Skeletal muscle satellite cell (primary cell): ENCODE results near the gene DMKN.
"Not testable (repeated sequence)": the region's sequence is repeated elsewhere in the genome, so short reads cannot be mapped to it uniquely, and the experiment has no call there.

Source experiments
- H3K27me3 ChIP-seq: 2 replicates; pipeline ENCODE4 v1.7.0; 2013; ENCODE audit warnings: low read length; ENCODE audit not compliant: control insufficient read depth, insufficient read depth
- H3K36me3 ChIP-seq: 2 replicates; pipeline ENCODE4 v1.7.0; 2013; ENCODE audit warnings: mild to moderate bottlenecking, control low read depth, low read length; ENCODE audit not compliant: insufficient read depth
- H3K4me1 ChIP-seq: 2 replicates; pipeline ENCODE4 v1.7.0; 2013; ENCODE audit warnings: low read length; ENCODE audit not compliant: control insufficient read depth, insufficient read depth
- H3K4me2 ChIP-seq: 2 replicates; pipeline ENCODE4 v1.7.0; 2013; ENCODE audit warnings: mild to moderate bottlenecking, low read length
- H3K4me3 ChIP-seq: 2 replicates; pipeline ENCODE4 v1.7.0; 2013; ENCODE audit warnings: low read length
- H3K9ac ChIP-seq: 2 replicates; pipeline ENCODE4 v1.7.0; 2013; ENCODE audit warnings: mild to moderate bottlenecking, low read depth, low read length, moderate library complexity
- H3K9me3 ChIP-seq: replicated peaks from 2 replicates; pipeline ENCODE4 v1.7.0; 2013; ENCODE audit warnings: mild to moderate bottlenecking, control low read depth, low read length

Gene DMKN

GRCh38 chr19:35486268-35486708 lies 27.2 kb downstream of the DMKN start:
- Histone ChIP-seq H3K9ac (no peak overlapping the region), H3K4me1 (no peaks in the 10 kb centered on the region), H3K9me3 (no peaks in the 10 kb centered on the region), H3K36me3 (no peaks in the 10 kb centered on the region), H3K27me3 (peaks cover 32% of the 10 kb centered on the region), H3K4me2 (no peak overlapping the region), H3K4me3 (no peak overlapping the region)

- Histone ChIP-seq H3K36me3 (no peaks in the 10 kb centered on the region), H3K9me3 (no peaks in the 10 kb centered on the region), H3K27me3 (peaks cover 25% of the 10 kb centered on the region), H3K4me3 (no peak overlapping the region), H3K4me1 (no peaks in the 10 kb centered on the region), H3K9ac (no peak overlapping the region), H3K4me2 (no peak overlapping the region)
Observed at GRCh38 chr19:35484252-35485036, 29.0 kb downstream of the DMKN start.

- no peaks in the 10 kb centered on the region for H3K4me1 ChIP-seq
- no peak overlapping the region for H3K4me3 ChIP-seq
- H3K4me2 ChIP-seq, result no peak overlapping the region
- H3K9me3 ChIP-seq, result no peaks in the 10 kb centered on the region
- no peak overlapping the region for H3K9ac ChIP-seq
- no peaks in the 10 kb centered on the region for H3K36me3 ChIP-seq
- H3K27me3 ChIP-seq, result peaks cover 24% of the 10 kb centered on the region
Observed at GRCh38 chr19:35483089-35483488, 30.4 kb downstream of the DMKN start.

GRCh38 chr19:35478794-35479677 lies 34.4 kb downstream of the DMKN start:
- Histone ChIP-seq H3K4me1 (no peaks in the 10 kb centered on the region), H3K4me2 (no peak overlapping the region), H3K9me3 (no peaks in the 10 kb centered on the region), H3K27me3 (peaks cover 5% of the 10 kb centered on the region), H3K36me3 (no peaks in the 10 kb centered on the region), H3K9ac (no peak overlapping the region), H3K4me3 (no peak overlapping the region)

GRCh38 chr19:35476149-35476548 lies 37.3 kb downstream of the DMKN start:
- Histone ChIP-seq H3K4me3 (no peak overlapping the region), H3K27me3 (peaks cover 5% of the 10 kb centered on the region), H3K4me2 (no peak overlapping the region), H3K4me1 (no peaks in the 10 kb centered on the region), H3K9me3 (no peaks in the 10 kb centered on the region), H3K9ac (no peak overlapping the region), H3K36me3 (no peaks in the 10 kb centered on the region)

- not testable (repeated sequence) for H3K4me2 ChIP-seq, H3K9ac ChIP-seq, H3K27me3 ChIP-seq, H3K36me3 ChIP-seq, H3K4me3 ChIP-seq, H3K4me1 ChIP-seq, H3K9me3 ChIP-seq
Observed at GRCh38 chr19:35474594-35474993, 38.9 kb downstream of the DMKN start.

- no peaks in the 10 kb centered on the region for H3K4me1 ChIP-seq
- H3K4me2 ChIP-seq, result no peak overlapping the region
- no peak overlapping the region for H3K4me3 ChIP-seq
- H3K9ac ChIP-seq, result no peak overlapping the region
- H3K9me3 ChIP-seq, result no peaks in the 10 kb centered on the region
- H3K27me3 ChIP-seq, result no peaks in the 10 kb centered on the region
- H3K36me3 ChIP-seq, result no peaks in the 10 kb centered on the region
Observed at GRCh38 chr19:35474104-35474503, 39.3 kb downstream of the DMKN start.

- Histone ChIP-seq H3K4me2 (no peak overlapping the region), H3K27me3 (peaks cover 4% of the 10 kb centered on the region), H3K36me3 (no peaks in the 10 kb centered on the region), H3K9me3 (no peaks in the 10 kb centered on the region), H3K4me3 (no peak overlapping the region), H3K9ac (no peak overlapping the region), H3K4me1 (no peaks in the 10 kb centered on the region)
Observed at GRCh38 chr19:35471946-35472345, 41.5 kb downstream of the DMKN start.

GRCh38 chr19:35471075-35471474 lies 42.4 kb downstream of the DMKN start:
- not testable (repeated sequence) for H3K4me1 ChIP-seq, H3K36me3 ChIP-seq, H3K27me3 ChIP-seq, H3K9me3 ChIP-seq, H3K4me3 ChIP-seq, H3K9ac ChIP-seq, H3K4me2 ChIP-seq

GRCh38 chr19:35470128-35470527 lies 43.3 kb downstream of the DMKN start:
- no peaks in the 10 kb centered on the region for H3K36me3 ChIP-seq
- H3K9ac ChIP-seq, result no peak overlapping the region
- H3K4me2 ChIP-seq, result no peak overlapping the region
- no peaks in the 10 kb centered on the region for H3K4me1 ChIP-seq
- H3K9me3 ChIP-seq, result no peaks in the 10 kb centered on the region
- H3K4me3 ChIP-seq, result no peak overlapping the region
- H3K27me3 ChIP-seq, result peaks cover 8% of the 10 kb centered on the region

GRCh38 chr19:35468637-35469036 lies 44.8 kb downstream of the DMKN start:
- Histone ChIP-seq H3K9ac (no peak overlapping the region), H3K4me1 (no peaks in the 10 kb centered on the region), H3K9me3 (no peaks in the 10 kb centered on the region)

More at GRCh38 chr19:35468637-35469036, 44.8 kb downstream of the DMKN start:
- Histone ChIP-seq H3K36me3 (no peaks in the 10 kb centered on the region), H3K4me2 (no peak overlapping the region), H3K27me3 (peaks cover 11% of the 10 kb centered on the region), H3K4me3 (no peak overlapping the region)
